Measurements from ENCODE around the gene FBXO42. TPM values are rescaled to one million over a fixed set of nuclear protein-coding genes. Genes with fewer than 3 reads are reported as not detected.

The FBXO42 gene
- total and polyA plus RNA-seq, 9 of the 15 experiments (the other 6 are each of a cell fraction or from before 2014, with no cell fraction given): 7.2 to 24.8 (median 17.4) TPM

DNA sequence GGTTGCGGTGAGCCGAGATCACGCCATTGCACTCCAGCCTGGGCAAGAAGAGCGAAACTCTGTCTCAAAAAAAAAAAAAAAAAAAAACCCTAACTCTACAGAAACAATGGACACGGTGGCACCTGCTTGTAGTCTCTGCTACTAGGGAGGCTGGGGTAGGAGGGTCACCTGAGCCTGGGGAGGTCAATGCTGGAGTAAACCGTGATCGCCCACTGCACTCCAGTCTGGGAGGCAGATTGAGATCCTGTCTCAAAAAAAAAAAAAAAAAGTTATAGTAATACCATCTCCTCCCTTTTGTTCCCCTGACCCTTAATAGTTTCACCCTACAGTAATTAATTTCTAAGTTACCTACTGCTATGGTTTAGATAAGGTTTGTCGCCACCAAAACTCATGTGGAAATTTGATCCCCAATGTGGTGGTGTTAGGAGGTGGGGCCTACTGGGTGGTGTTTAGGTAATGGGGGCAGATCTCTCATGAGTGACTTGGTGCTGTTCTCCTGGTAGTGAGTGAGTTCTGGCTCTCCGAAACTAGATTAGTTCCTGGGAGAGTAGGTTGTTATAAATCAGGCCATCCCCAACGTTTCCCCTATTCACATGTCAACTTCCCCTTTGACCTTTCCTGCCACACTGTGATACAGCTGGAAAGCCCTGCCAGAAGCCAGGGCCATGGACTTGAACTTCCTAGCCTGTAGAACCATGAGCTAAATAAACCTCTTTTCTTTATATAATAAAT lies 9.8 kb downstream of the FBXO42 start (continued):
- TF ChIP-seq RBM17 (IDR thresholded peaks at IDR 0.05; ENCODE audit: borderline replicate concordance, low read depth, low read length): no peak

DNA sequence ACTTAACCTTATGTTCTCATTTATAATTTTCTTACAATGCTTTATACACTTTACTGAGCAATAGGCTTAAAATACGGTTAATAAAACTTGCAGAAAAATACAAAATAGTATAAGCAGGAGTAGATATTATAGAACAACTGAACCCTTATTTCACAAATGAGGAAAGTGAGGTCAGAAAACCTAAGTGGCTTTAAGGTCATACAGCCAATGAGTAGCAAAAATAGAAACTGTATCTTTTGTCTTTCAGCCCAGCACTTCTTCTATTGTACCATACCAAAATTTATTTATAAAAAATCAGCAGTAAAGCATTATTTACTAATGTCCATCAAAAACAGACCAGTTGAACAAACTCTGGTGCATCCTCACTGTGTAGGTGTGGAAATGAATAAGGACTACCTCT lies 11.6 kb downstream of the FBXO42 start:
- FAIRE-seq (no peak), DNase-seq (ENCODE audit: extremely low read depth in 1 of 4, low spot score in 3 of 4) (no peak), ATAC-seq (no peak)
- Histone ChIP-seq H3K4me2 (ENCODE audit: insufficient read depth, low read length) (no peak overlapping the region), H2AFZ (ENCODE audit: low read depth, low read length) (no peak overlapping the region), H4K20me1 (replicated peaks; ENCODE audit: control insufficient read depth, insufficient read depth, low read length) (no peaks in the 10 kb centered on the region; the same call in 1 of the 2 replicates), H3K9me3 (replicated peaks; ENCODE audit: control insufficient read depth, insufficient read depth, low read depth, low read length) (no peaks in the 10 kb centered on the region), H3K4me1 (replicated peaks in 1 of 2; ENCODE audit: control insufficient read depth in 2 of 2, insufficient read depth in 2 of 2, low read length in 2 of 2) (peaks cover 6 to 7% of the 10 kb centered on the region in 2 experiments; a peak in 4 of 5 replicates), H3K79me2 (ENCODE audit: control insufficient read depth, insufficient read depth, low read length) (peaks cover 74% of the 10 kb centered on the region), H3K27ac (ENCODE audit: extremely low read depth, low read depth, low read length) (no peak overlapping the region), H3K36me3 (ENCODE audit: control insufficient read depth, insufficient read depth, low read length) (peaks cover 13% of the 10 kb centered on the region; the same call in 2 of the 3 replicates), H3K9me1 (ENCODE audit: control insufficient read depth, insufficient read depth, low read length) (no peaks in the 10 kb centered on the region), H3K27me3 (ENCODE audit: control insufficient read depth in 2 of 2, insufficient read depth in 2 of 2, low read length in 2 of 2) (no peaks in the 10 kb centered on the region), H3K9ac (ENCODE audit: insufficient read depth in 1 of 2, low read depth in 2 of 2, low read length in 2 of 2) (no peak overlapping the region), H3K4me3 (no peak overlapping the region)
- intact Hi-C loops (cut with micrococcal nuclease): no loop called here
- ChIA-PET CTCF (ENCODE audit: low intra/inter-chr PET ratio) (no interaction called here), POLR2A (no interaction called here)
- in situ Hi-C loops (cut with MboI): no loop called here
- 79% methylated on average over 1 of the region's 1 CpG for WGBS (ENCODE audit: insufficient coverage, low coverage, missing lambda C conversion rate)
- BruUV-seq (replicated peaks): TSS peak; percentile 13
- no peak for TF ChIP-seq SMAD1 (IDR thresholded peaks at IDR 0.05; ENCODE audit: low read depth, low read length, partially characterized antibody)
- TF ChIP-seq, protein P1, sequence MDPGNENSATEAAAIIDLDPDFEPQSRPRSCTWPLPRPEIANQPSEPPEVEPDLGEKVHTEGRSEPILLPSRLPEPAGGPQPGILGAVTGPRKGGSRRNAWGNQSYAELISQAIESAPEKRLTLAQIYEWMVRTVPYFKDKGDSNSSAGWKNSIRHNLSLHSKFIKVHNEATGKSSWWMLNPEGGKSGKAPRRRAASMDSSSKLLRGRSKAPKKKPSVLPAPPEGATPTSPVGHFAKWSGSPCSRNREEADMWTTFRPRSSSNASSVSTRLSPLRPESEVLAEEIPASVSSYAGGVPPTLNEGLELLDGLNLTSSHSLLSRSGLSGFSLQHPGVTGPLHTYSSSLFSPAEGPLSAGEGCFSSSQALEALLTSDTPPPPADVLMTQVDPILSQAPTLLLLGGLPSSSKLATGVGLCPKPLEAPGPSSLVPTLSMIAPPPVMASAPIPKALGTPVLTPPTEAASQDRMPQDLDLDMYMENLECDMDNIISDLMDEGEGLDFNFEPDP (CRISPR knock-in tag; IDR thresholded peaks at IDR 0.05): no peak
- TF ChIP-seq YBX1 (IDR thresholded peaks at IDR 0.05): no peak
- TF ChIP-seq RCOR1 (IDR thresholded peaks at IDR 0.05; ENCODE audit: borderline replicate concordance in 1 of 2, low read depth in 2 of 2, low read length in 2 of 2): no peak
- TF ChIP-seq DNMT1 (IDR thresholded peaks at IDR 0.05): no peak
- TF ChIP-seq, protein P2, sequence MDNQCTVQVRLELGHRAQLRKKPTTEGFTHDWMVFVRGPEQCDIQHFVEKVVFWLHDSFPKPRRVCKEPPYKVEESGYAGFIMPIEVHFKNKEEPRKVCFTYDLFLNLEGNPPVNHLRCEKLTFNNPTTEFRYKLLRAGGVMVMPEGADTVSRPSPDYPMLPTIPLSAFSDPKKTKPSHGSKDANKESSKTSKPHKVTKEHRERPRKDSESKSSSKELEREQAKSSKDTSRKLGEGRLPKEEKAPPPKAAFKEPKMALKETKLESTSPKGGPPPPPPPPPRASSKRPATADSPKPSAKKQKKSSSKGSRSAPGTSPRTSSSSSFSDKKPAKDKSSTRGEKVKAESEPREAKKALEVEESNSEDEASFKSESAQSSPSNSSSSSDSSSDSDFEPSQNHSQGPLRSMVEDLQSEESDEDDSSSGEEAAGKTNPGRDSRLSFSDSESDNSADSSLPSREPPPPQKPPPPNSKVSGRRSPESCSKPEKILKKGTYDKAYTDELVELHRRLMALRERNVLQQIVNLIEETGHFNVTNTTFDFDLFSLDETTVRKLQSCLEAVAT (IDR thresholded peaks at IDR 0.05): no peak
- no peak for TF ChIP-seq ZNF707 (CRISPR knock-in tag; conservative IDR thresholded peaks at IDR 0.05)
- TF ChIP-seq ZNF274 (IDR thresholded peaks at IDR 0.05; ENCODE audit: borderline replicate concordance, low read depth, low read length): no peak
- no peak for TF ChIP-seq SIRT6 (IDR thresholded peaks at IDR 0.05; ENCODE audit: low read depth, low read length)
- TF ChIP-seq STAT5A (IDR thresholded peaks at IDR 0.05; ENCODE audit: borderline replicate concordance, low read length): no peak
- TF ChIP-seq XRCC3 (IDR thresholded peaks at IDR 0.05): no peak
- TF ChIP-seq SREBF2 (CRISPR knock-in tag; IDR thresholded peaks at IDR 0.05): no peak
- TF ChIP-seq FOXJ3 (CRISPR knock-in tag; IDR thresholded peaks at IDR 0.05): no peak
- no peak for TF ChIP-seq NFIC (IDR thresholded peaks at IDR 0.05)
- no peak for TF ChIP-seq MAX (CRISPR knock-in tag; IDR thresholded peaks at IDR 0.05)

All from K562 (cell line).